ENCODE results near the gene SPTY2D1.
A peak's percentile ranks its signal among the peaks of the same experiment; 100 is the strongest.
"Not testable (repeated sequence)": the region's sequence is repeated elsewhere in the genome, so short reads cannot be mapped to it uniquely, and the experiment has no call there.

Gene SPTY2D1

GRCh38 chr11:18594999-18595749 lies 39.0 kb downstream of the SPTY2D1 start:
- no peaks in the 10 kb centered on the region for H3K36me3 ChIP-seq (ENCODE audit: control insufficient read depth, insufficient read depth, low read length)
- H3K9me3 ChIP-seq (ENCODE audit: control insufficient read depth, low read length): no peaks in the 10 kb centered on the region
- no peak overlapping the region for H3K4me3 ChIP-seq (ENCODE audit: insufficient read depth, low read depth, low read length)
- no peaks in the 10 kb centered on the region for H3K27me3 ChIP-seq (ENCODE audit: control insufficient read depth, insufficient read depth, low read length, poor library complexity, severe bottlenecking)
- peaks cover 5% of the 10 kb centered on the region for H3K4me1 ChIP-seq (ENCODE audit: control insufficient read depth, insufficient read depth, low read length)
- H3K27ac ChIP-seq (ENCODE audit: insufficient read depth, low read depth, low read length, poor library complexity, severe bottlenecking): no peak overlapping the region
- WGBS, 2 experiments: 72 to 76% methylated on average over 5 of the region's 5 CpGs

GRCh38 chr11:18594088-18594487 lies 40.1 kb downstream of the SPTY2D1 start:
- H3K27me3 ChIP-seq (ENCODE audit: control insufficient read depth, insufficient read depth, low read length, poor library complexity, severe bottlenecking); H3K4me3 ChIP-seq (ENCODE audit: insufficient read depth, low read depth, low read length); H3K36me3 ChIP-seq (ENCODE audit: control insufficient read depth, insufficient read depth, low read length); H3K9me3 ChIP-seq (ENCODE audit: control insufficient read depth, low read length); H3K4me1 ChIP-seq (ENCODE audit: control insufficient read depth, insufficient read depth, low read length); H3K27ac ChIP-seq (ENCODE audit: insufficient read depth, low read depth, low read length, poor library complexity, severe bottlenecking): not testable (repeated sequence)
- 95 to 98% methylated on average over 5 of the region's 5 CpGs for WGBS, 2 experiments

- Histone ChIP-seq H3K27me3 (ENCODE audit: control insufficient read depth, insufficient read depth, low read length, poor library complexity, severe bottlenecking) (no peaks in the 10 kb centered on the region), H3K4me3 (ENCODE audit: insufficient read depth, low read depth, low read length) (no peak overlapping the region), H3K9me3 (ENCODE audit: control insufficient read depth, low read length) (no peaks in the 10 kb centered on the region), H3K27ac (ENCODE audit: insufficient read depth, low read depth, low read length, poor library complexity, severe bottlenecking) (no peak overlapping the region), H3K4me1 (ENCODE audit: control insufficient read depth, insufficient read depth, low read length) (peaks cover 5% of the 10 kb centered on the region), H3K36me3 (ENCODE audit: control insufficient read depth, insufficient read depth, low read length) (no peaks in the 10 kb centered on the region)
- WGBS, 2 experiments: 89 to 93% methylated on average over 2 of the region's 2 CpGs
Observed at GRCh38 chr11:18590571-18590970, 43.6 kb downstream of the SPTY2D1 start.

GRCh38 chr11:18588297-18589252 lies 45.6 kb downstream of the SPTY2D1 start, which contains the start of gene UEVLD:
Gene UEVLD, minus strand, starts transcription at chr11:18588734. Its CDS starts 80 bp downstream, at chr11:18588654.
- Histone ChIP-seq H3K9me3 (ENCODE audit: control insufficient read depth, low read length) (no peaks in the 10 kb centered on the region), H3K27ac (ENCODE audit: insufficient read depth, low read depth, low read length, poor library complexity, severe bottlenecking) (peak within 1 kb of the TSS; percentile 65), H3K4me3 (ENCODE audit: insufficient read depth, low read depth, low read length) (peak within 1 kb of the TSS; percentile 90), H3K36me3 (ENCODE audit: control insufficient read depth, insufficient read depth, low read length) (no peaks in the 10 kb centered on the region), H3K4me1 (ENCODE audit: control insufficient read depth, insufficient read depth, low read length) (peaks cover 5% of the 10 kb centered on the region), H3K27me3 (ENCODE audit: control insufficient read depth, insufficient read depth, low read length, poor library complexity, severe bottlenecking) (no peaks in the 10 kb centered on the region)
- WGBS, 2 experiments: 0 to 1% methylated on average over 50 of the region's 50 CpGs

GRCh38 chr11:18581825-18582224 lies 52.3 kb downstream of the SPTY2D1 start:
- H3K4me1 ChIP-seq (ENCODE audit: control insufficient read depth, insufficient read depth, low read length): no peaks in the 10 kb centered on the region
- no peak overlapping the region for H3K27ac ChIP-seq (ENCODE audit: insufficient read depth, low read depth, low read length, poor library complexity, severe bottlenecking)
- H3K36me3 ChIP-seq (ENCODE audit: control insufficient read depth, insufficient read depth, low read length): no peaks in the 10 kb centered on the region
- WGBS, 2 experiments: 100% methylated on average over 1 of the region's 1 CpG; no CpG with 5 or more reads in 1 of the 2 experiments
- no peak overlapping the region for H3K4me3 ChIP-seq (ENCODE audit: insufficient read depth, low read depth, low read length)
- no peaks in the 10 kb centered on the region for H3K27me3 ChIP-seq (ENCODE audit: control insufficient read depth, insufficient read depth, low read length, poor library complexity, severe bottlenecking)
- H3K9me3 ChIP-seq (ENCODE audit: control insufficient read depth, low read length): no peaks in the 10 kb centered on the region

GRCh38 chr11:18580113-18580766 lies 53.9 kb downstream of the SPTY2D1 start:
- H3K4me1 ChIP-seq (ENCODE audit: control insufficient read depth, insufficient read depth, low read length): no peaks in the 10 kb centered on the region
- no peak overlapping the region for H3K4me3 ChIP-seq (ENCODE audit: insufficient read depth, low read depth, low read length)
- no peaks in the 10 kb centered on the region for H3K27me3 ChIP-seq (ENCODE audit: control insufficient read depth, insufficient read depth, low read length, poor library complexity, severe bottlenecking)
- H3K9me3 ChIP-seq (ENCODE audit: control insufficient read depth, low read length): no peaks in the 10 kb centered on the region
- H3K27ac ChIP-seq (ENCODE audit: insufficient read depth, low read depth, low read length, poor library complexity, severe bottlenecking): no peak overlapping the region
- 73 to 94% methylated on average over 1 to 2 of the region's 2 CpGs for WGBS, 2 experiments
- H3K36me3 ChIP-seq (ENCODE audit: control insufficient read depth, insufficient read depth, low read length): no peaks in the 10 kb centered on the region

- Histone ChIP-seq H3K27ac (ENCODE audit: insufficient read depth, low read depth, low read length, poor library complexity, severe bottlenecking) (no peak overlapping the region), H3K27me3 (ENCODE audit: control insufficient read depth, insufficient read depth, low read length, poor library complexity, severe bottlenecking) (no peaks in the 10 kb centered on the region), H3K4me3 (ENCODE audit: insufficient read depth, low read depth, low read length) (no peak overlapping the region), H3K9me3 (ENCODE audit: control insufficient read depth, low read length) (no peaks in the 10 kb centered on the region), H3K4me1 (ENCODE audit: control insufficient read depth, insufficient read depth, low read length) (no peaks in the 10 kb centered on the region), H3K36me3 (ENCODE audit: control insufficient read depth, insufficient read depth, low read length) (no peaks in the 10 kb centered on the region)
- 92 to 95% methylated on average over 14 of the region's 14 CpGs for WGBS, 2 experiments
Observed at GRCh38 chr11:18578975-18579598, 55.1 kb downstream of the SPTY2D1 start.

- H3K4me1 ChIP-seq (ENCODE audit: control insufficient read depth, insufficient read depth, low read length): no peaks in the 10 kb centered on the region
- no peaks in the 10 kb centered on the region for H3K9me3 ChIP-seq (ENCODE audit: control insufficient read depth, low read length)
- WGBS, 2 experiments: 100% methylated on average over 1 of the region's 1 CpG; no CpG with 5 or more reads in 1 of the 2 experiments
- H3K27ac ChIP-seq (ENCODE audit: insufficient read depth, low read depth, low read length, poor library complexity, severe bottlenecking): no peak overlapping the region
- H3K27me3 ChIP-seq (ENCODE audit: control insufficient read depth, insufficient read depth, low read length, poor library complexity, severe bottlenecking): no peaks in the 10 kb centered on the region
- H3K4me3 ChIP-seq (ENCODE audit: insufficient read depth, low read depth, low read length): no peak overlapping the region
- no peaks in the 10 kb centered on the region for H3K36me3 ChIP-seq (ENCODE audit: control insufficient read depth, insufficient read depth, low read length)
Observed at GRCh38 chr11:18575361-18575760, 58.8 kb downstream of the SPTY2D1 start.

GRCh38 chr11:18567081-18567480 lies 67.1 kb downstream of the SPTY2D1 start:
- WGBS, 2 experiments: 94 to 100% methylated on average over 2 of the region's 3 CpGs
- Histone ChIP-seq H3K4me3 (ENCODE audit: insufficient read depth, low read depth, low read length) (no peak overlapping the region), H3K27ac (ENCODE audit: insufficient read depth, low read depth, low read length, poor library complexity, severe bottlenecking) (no peak overlapping the region), H3K36me3 (ENCODE audit: control insufficient read depth, insufficient read depth, low read length) (peaks cover 5% of the 10 kb centered on the region), H3K9me3 (ENCODE audit: control insufficient read depth, low read length) (no peaks in the 10 kb centered on the region), H3K27me3 (ENCODE audit: control insufficient read depth, insufficient read depth, low read length, poor library complexity, severe bottlenecking) (no peaks in the 10 kb centered on the region), H3K4me1 (ENCODE audit: control insufficient read depth, insufficient read depth, low read length) (no peaks in the 10 kb centered on the region)
